Fibroblast of lung (primary cell): ENCODE measurements around the gene EVI5. TPM values are rescaled to one million over a fixed set of nuclear protein-coding genes. Genes with fewer than 3 reads are reported as not detected.
A peak's percentile ranks its signal among the peaks of the same experiment; 100 is the strongest.
"Not testable (repeated sequence)": the region's sequence is repeated elsewhere in the genome, so short reads cannot be mapped to it uniquely, and the experiment has no call there.

Experiments used
- DNase-seq, 2 donors: peaks; one replicate each; pipeline versions ENCODE4 v3.0.0 to v3.0.0-alpha.2; 2010; ENCODE audit warnings: low read depth in 2 of 2
- H2AFZ ChIP-seq: 2 replicates; pipeline ENCODE4 v1.5.1; 2012; ENCODE audit warnings: low read length, control low read depth, inconsistent platforms
- H3K27ac ChIP-seq: 2 replicates; pipeline ENCODE4 v1.5.1; 2011; ENCODE audit warnings: low read length, control low read depth; ENCODE audit not compliant: insufficient read depth
- H3K27me3 ChIP-seq: 2 replicates; pipeline ENCODE4 v1.5.1; 2011; ENCODE audit warnings: mild to moderate bottlenecking, low read length; ENCODE audit not compliant: control insufficient read depth, insufficient read depth
- H3K36me3 ChIP-seq: 2 replicates; pipeline ENCODE4 v1.5.1; 2011; ENCODE audit warnings: low read length; ENCODE audit not compliant: control insufficient read depth, insufficient read depth
- H3K4me1 ChIP-seq: 2 replicates; pipeline ENCODE4 v1.5.1; 2011; ENCODE audit warnings: low read length; ENCODE audit not compliant: control insufficient read depth, insufficient read depth; ENCODE audit errors: extremely low read depth
- H3K4me2 ChIP-seq: 2 replicates; pipeline ENCODE4 v1.5.1; 2011; ENCODE audit warnings: low read length, control low read depth; ENCODE audit not compliant: insufficient read depth; ENCODE audit errors: extremely low read depth
- H3K4me3 ChIP-seq, 4 experiments: fragments of 200-600 bp in 1 of 4; sonication (generic) in 1 of 4; replicated peaks in 1 of 4; 2 replicates each; pipeline ENCODE4 v1.5.1; 2011 to 2016; ENCODE audit warnings: low read length in 4 of 4, low read depth in 3 of 4, mild to moderate bottlenecking in 3 of 4, control low read depth in 2 of 4, inconsistent platforms in 1 of 4, mixed read lengths in 1 of 4; ENCODE audit not compliant: insufficient read depth in 1 of 4; ENCODE audit errors: control extremely low read depth in 1 of 4
- H3K79me2 ChIP-seq: 2 replicates; pipeline ENCODE4 v1.5.1; 2012; ENCODE audit warnings: mild to moderate bottlenecking, low read length, inconsistent platforms; ENCODE audit not compliant: control insufficient read depth, insufficient read depth
- H3K9ac ChIP-seq: 2 replicates; pipeline ENCODE4 v1.5.1; 2011; ENCODE audit warnings: mild to moderate bottlenecking, low read length, control low read depth; ENCODE audit not compliant: insufficient read depth
- H3K9me3 ChIP-seq: 2 replicates; pipeline ENCODE4 v1.5.1; 2012; ENCODE audit warnings: low read depth, low read length; ENCODE audit not compliant: control insufficient read depth, insufficient read depth
- H4K20me1 ChIP-seq: 2 replicates; pipeline ENCODE4 v1.5.1; 2011; ENCODE audit warnings: low read length; ENCODE audit not compliant: control insufficient read depth, insufficient read depth; ENCODE audit errors: extremely low read depth
- EZH2 ChIP-seq: IDR thresholded peaks from 2 replicates; pipeline ENCODE4 v1.5.1; 2012; ENCODE audit warnings: low read length, control low read depth, mild to moderate bottlenecking; ENCODE audit errors: missing control alignments
- polyA plus RNA-seq, 2 donors: library from polyadenylated mRNA; depleted of rRNA in 1 of 2; stranded (reverse) in 1 of 2; unstranded in 1 of 2; fragments of >200 nt; gene quantifications; 2 replicates each; pipeline ENCODE4 v1.2.1, GENCODE V29; 2011 to 2012; ENCODE audit warnings: missing spikeins in 1 of 2
- total RNA-seq: library from RNA; depleted of rRNA; stranded (reverse); fragments of >200 nt; gene quantifications from 2 replicates; pipeline ENCODE4 v1.2.1, GENCODE V29; 2014
- TF ChIP-seq, protein P1 (sequence below), 2 donors: IDR thresholded peaks in 1 of 2; conservative IDR thresholded peaks in 1 of 2; 1 replicate in 1 of 2; 2 replicates in 1 of 2; pipeline ENCODE4 v1.5.1; 2011 to 2012; ENCODE audit warnings: low read length in 2 of 2, control low read depth in 1 of 2, inconsistent platforms in 1 of 2, low read depth in 1 of 2, mild to moderate bottlenecking in 1 of 2

Gene EVI5
- total and polyA plus RNA-seq, 2 donors (not counting 1 experiment from before 2014, with no cell fraction given) = 32.5 to 48.1 TPM

DNA sequence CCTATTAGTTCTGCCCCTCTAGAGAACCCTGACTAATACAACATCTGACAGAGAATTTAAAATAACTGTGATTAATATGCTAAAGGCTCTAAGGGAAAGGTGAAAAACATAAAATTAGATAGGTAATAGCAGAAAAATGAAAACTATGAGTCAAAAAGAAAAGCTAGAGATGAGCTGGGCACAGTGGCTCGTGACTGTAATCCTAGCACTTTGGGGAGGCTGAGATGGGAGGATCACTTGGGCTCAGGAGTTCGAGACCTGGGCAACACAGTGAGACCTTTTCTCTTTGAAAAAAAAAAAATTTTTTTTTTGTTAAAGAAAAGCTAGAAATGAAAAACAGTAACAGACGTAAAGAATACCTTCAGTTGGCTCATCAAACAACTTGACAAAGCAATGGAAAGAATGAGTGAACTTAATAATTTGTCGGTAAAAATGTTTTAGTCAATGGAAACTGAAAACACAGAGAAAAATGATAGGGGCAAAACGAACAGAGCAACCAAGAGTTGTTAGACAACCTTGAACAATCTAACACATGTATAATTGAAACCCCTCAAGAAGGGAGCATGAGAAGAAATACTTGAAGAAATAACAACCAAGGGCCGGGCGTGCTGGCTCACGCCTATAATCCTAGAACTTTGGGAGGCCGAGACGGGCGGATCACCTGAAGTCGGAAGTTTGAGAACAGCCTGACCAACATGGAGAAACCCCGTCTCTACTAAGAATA lies 165.3 kb downstream of the EVI5 start:
- no peaks in the 10 kb centered on the region for H4K20me1 ChIP-seq
- H3K4me1 ChIP-seq = no peaks in the 10 kb centered on the region
- no peak overlapping the region for H3K4me2 ChIP-seq
- TF ChIP-seq, protein P1, sequence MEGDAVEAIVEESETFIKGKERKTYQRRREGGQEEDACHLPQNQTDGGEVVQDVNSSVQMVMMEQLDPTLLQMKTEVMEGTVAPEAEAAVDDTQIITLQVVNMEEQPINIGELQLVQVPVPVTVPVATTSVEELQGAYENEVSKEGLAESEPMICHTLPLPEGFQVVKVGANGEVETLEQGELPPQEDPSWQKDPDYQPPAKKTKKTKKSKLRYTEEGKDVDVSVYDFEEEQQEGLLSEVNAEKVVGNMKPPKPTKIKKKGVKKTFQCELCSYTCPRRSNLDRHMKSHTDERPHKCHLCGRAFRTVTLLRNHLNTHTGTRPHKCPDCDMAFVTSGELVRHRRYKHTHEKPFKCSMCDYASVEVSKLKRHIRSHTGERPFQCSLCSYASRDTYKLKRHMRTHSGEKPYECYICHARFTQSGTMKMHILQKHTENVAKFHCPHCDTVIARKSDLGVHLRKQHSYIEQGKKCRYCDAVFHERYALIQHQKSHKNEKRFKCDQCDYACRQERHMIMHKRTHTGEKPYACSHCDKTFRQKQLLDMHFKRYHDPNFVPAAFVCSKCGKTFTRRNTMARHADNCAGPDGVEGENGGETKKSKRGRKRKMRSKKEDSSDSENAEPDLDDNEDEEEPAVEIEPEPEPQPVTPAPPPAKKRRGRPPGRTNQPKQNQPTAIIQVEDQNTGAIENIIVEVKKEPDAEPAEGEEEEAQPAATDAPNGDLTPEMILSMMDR (conservative IDR thresholded peaks at IDR 0.05 in 1 of 2, IDR thresholded peaks at IDR 0.05 in 1 of 2; ENCODE audit: low read depth in 1 of 2, low read length in 2 of 2) = no peak
- TF ChIP-seq EZH2 = no peak
- H2AFZ ChIP-seq = no peak overlapping the region
- no peak overlapping the region for H3K9ac ChIP-seq
- H3K9me3 ChIP-seq = no peaks in the 10 kb centered on the region
- no peaks in the 10 kb centered on the region for H3K27me3 ChIP-seq
- H3K4me3 ChIP-seq = no peak overlapping the region
- H3K79me2 ChIP-seq = no peaks in the 10 kb centered on the region
- no peak overlapping the region for H3K27ac ChIP-seq
- DNase-seq = no peak
- H3K36me3 ChIP-seq = no peaks in the 10 kb centered on the region

DNA sequence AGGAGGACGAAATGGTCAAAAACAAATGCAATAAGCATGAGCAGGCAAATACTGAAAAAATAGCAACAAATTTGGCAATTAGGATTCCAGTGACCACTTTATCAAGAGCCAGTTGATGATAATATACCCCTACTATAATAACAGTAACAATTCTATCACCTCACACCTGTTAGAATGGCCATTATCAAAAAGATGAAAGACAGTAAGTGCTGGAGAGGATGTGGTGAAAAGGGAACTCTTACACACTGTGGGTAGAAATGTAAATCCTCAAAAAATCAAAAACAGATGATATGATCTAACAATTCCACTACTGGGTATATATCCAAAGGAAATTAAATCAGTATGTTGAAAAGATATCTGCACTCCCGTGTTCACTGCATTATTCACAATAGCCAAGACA lies 183.9 kb downstream of the EVI5 start:
- Histone ChIP-seq H4K20me1 (no peaks in the 10 kb centered on the region), H3K36me3 (no peaks in the 10 kb centered on the region), H3K79me2 (no peaks in the 10 kb centered on the region), H3K9ac (no peak overlapping the region), H3K4me2 (no peak overlapping the region), H3K27me3 (no peaks in the 10 kb centered on the region), H3K9me3 (no peaks in the 10 kb centered on the region), H3K4me3 (no peak overlapping the region), H3K27ac (no peak overlapping the region), H3K4me1 (no peaks in the 10 kb centered on the region), H2AFZ (no peak overlapping the region)
- TF ChIP-seq EZH2 = no peak
- TF ChIP-seq, protein P1 (conservative IDR thresholded peaks at IDR 0.05 in 1 of 2, IDR thresholded peaks at IDR 0.05 in 1 of 2; ENCODE audit: low read depth in 1 of 2, low read length in 2 of 2) = no peak
- DNase-seq = no peak

DNA sequence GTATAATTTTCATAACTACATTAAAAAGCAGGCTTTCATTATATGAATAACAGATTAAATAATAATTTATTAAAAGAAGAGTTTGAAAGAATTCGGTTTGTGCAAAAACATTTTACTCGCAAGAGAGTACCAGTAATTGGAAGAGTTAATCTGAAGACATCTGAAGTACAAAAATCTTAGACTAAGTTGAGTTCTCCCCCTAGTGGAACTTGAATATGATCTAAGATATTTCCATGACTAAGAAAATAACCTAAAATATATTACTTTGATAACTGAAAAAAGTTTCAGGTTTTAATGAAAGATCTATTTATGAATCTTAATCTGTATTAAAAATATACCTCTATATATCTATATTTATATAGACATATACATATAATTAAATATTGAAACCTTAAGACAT lies 185.7 kb downstream of the EVI5 start:
- TF ChIP-seq, protein P1 (conservative IDR thresholded peaks at IDR 0.05 in 1 of 2, IDR thresholded peaks at IDR 0.05 in 1 of 2; ENCODE audit: low read depth in 1 of 2, low read length in 2 of 2) = peak; percentile 10 to 30
- TF ChIP-seq EZH2 = no peak
- Histone ChIP-seq H3K4me3 (no peak overlapping the region), H3K27ac (no peak overlapping the region), H3K9me3 (no peaks in the 10 kb centered on the region), H3K36me3 (no peaks in the 10 kb centered on the region), H3K4me1 (no peaks in the 10 kb centered on the region), H3K79me2 (no peaks in the 10 kb centered on the region), H3K9ac (no peak overlapping the region), H4K20me1 (no peaks in the 10 kb centered on the region), H2AFZ (no peak overlapping the region), H3K27me3 (no peaks in the 10 kb centered on the region), H3K4me2 (no peak overlapping the region)
- peak; percentile 37 to 70 for DNase-seq

DNA sequence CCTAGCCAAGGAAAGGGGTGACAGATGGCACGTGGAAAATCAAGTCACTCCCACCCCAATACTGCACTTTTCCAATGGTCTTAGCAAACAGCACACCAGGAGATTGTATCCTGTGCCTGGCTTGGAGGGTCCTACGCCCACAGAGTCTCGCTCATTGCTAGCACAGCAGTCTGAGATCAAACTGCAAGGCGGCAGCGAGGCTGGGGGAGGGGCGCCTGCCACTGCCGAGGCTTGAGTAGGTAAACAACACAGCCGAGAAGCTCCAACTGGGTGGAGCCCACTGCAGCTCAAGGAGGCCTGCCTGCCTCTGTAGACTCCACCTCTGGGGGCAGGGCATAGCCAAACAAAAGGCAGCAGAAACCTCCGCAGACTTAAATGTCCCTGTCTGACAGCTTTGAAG lies 195.5 kb downstream of the EVI5 start:
- not testable (repeated sequence) for H3K27me3 ChIP-seq, H3K9me3 ChIP-seq, DNase-seq, H3K79me2 ChIP-seq, H2AFZ ChIP-seq, H3K4me1 ChIP-seq, H3K9ac ChIP-seq, H3K36me3 ChIP-seq, H4K20me1 ChIP-seq, H3K4me2 ChIP-seq, H3K27ac ChIP-seq, H3K4me3 ChIP-seq
